Measurements from ENCODE around the gene RNF144B.
A peak's percentile ranks its signal among the peaks of the same experiment; 100 is the strongest.
"Not testable (repeated sequence)": the region's sequence is repeated elsewhere in the genome, so short reads cannot be mapped to it uniquely, and the experiment has no call there.

Gene RNF144B

GRCh38 chr6:18451756-18452155, 64.6 kb downstream of the RNF144B start:
- FAIRE-seq: no peak

GRCh38 chr6:18454446-18454845, 67.3 kb downstream of the RNF144B start:
- FAIRE-seq: no peak

- no peak for FAIRE-seq
Measured at GRCh38 chr6:18457065-18457737, 70.1 kb downstream of the RNF144B start.

GRCh38 chr6:18458086-18458485, 70.9 kb downstream of the RNF144B start:
- FAIRE-seq: not testable (repeated sequence)

- no peak for FAIRE-seq
Measured at GRCh38 chr6:18463429-18463828, 76.3 kb downstream of the RNF144B start.

- no peak for FAIRE-seq
Measured at GRCh38 chr6:18464176-18464575, 77.0 kb downstream of the RNF144B start.

- no peak for FAIRE-seq
Measured at GRCh38 chr6:18465410-18466154, 78.4 kb downstream of the RNF144B start.

GRCh38 chr6:18467741-18468502, 80.8 kb downstream of the RNF144B start:
- no peak for FAIRE-seq

GRCh38 chr6:18468503-18468843, 81.3 kb downstream of the RNF144B start:
- FAIRE-seq: no peak

- no peak for FAIRE-seq
Measured at GRCh38 chr6:18469536-18469935, 82.4 kb downstream of the RNF144B start.

GRCh38 chr6:18471232-18471964, 84.2 kb downstream of the RNF144B start:
- FAIRE-seq: no peak

GRCh38 chr6:18472941-18473340, 85.8 kb downstream of the RNF144B start:
- FAIRE-seq: no peak

GRCh38 chr6:18473755-18474154, 86.6 kb downstream of the RNF144B start:
- FAIRE-seq: no peak

GRCh38 chr6:18477301-18477941, 90.3 kb downstream of the RNF144B start:
- FAIRE-seq: no peak

- peak; percentile 6 for FAIRE-seq
Measured at GRCh38 chr6:18478610-18479009, 91.5 kb downstream of the RNF144B start.

- no peak for FAIRE-seq
Measured at GRCh38 chr6:18481870-18482269, 94.7 kb downstream of the RNF144B start.

- FAIRE-seq: no peak
Measured at GRCh38 chr6:18485660-18486435, 98.7 kb downstream of the RNF144B start.

GRCh38 chr6:18488004-18488403, 100.9 kb downstream of the RNF144B start:
- FAIRE-seq: no peak

GRCh38 chr6:18488526-18489270, 101.5 kb downstream of the RNF144B start:
- no peak for FAIRE-seq

- FAIRE-seq: no peak
Measured at GRCh38 chr6:18489335-18489734, 102.2 kb downstream of the RNF144B start.
